ENCODE data around the gene CFTR. TPM values are rescaled to one million over a fixed set of nuclear protein-coding genes. Genes with fewer than 3 reads are reported as not detected.

Gene CFTR
- total and polyA plus RNA-seq, 2 of the 4 experiments (the other 2 are of a cell fraction), result 0.18 to 0.21 TPM

DNA sequence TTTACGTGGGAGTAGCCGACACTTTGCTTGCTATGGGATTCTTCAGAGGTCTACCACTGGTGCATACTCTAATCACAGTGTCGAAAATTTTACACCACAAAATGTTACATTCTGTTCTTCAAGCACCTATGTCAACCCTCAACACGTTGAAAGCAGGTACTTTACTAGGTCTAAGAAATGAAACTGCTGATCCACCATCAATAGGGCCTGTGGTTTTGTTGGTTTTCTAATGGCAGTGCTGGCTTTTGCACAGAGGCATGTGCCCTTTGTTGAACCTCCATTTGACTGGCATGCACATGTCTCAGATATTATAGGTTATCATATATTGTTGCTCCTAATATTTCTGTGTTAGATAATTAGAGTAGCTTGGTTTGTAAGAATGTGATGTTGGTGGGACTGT, 123.8 kb downstream of the CFTR start:
- Histone ChIP-seq H3K4me2 (ENCODE audit: low read depth, low read length) (no peak overlapping the region), H3K23ac (ENCODE audit: low read depth, low read length) (no peak overlapping the region)

More for the DNA sequence above, 123.8 kb downstream of the CFTR start:
- Histone ChIP-seq H2BK15ac (ENCODE audit: low read depth, low read length) (no peak overlapping the region), H3K18ac (ENCODE audit: low read depth, low read length) (no peak overlapping the region), H3K4me3 (ENCODE audit: insufficient read depth, low read depth, low read length) (no peak overlapping the region), H4K91ac (ENCODE audit: insufficient read depth, low read depth, low read length) (no peak overlapping the region), H3K4ac (ENCODE audit: low read depth, low read length) (no peak overlapping the region), H4K8ac (ENCODE audit: low read depth in 2 of 2, low read length in 2 of 2) (no peak overlapping the region), H4K5ac (ENCODE audit: low read depth, low read length) (no peak overlapping the region), H2AFZ (replicated peaks; ENCODE audit: low read length, poor library complexity) (no peak overlapping the region), H2BK20ac (ENCODE audit: low read depth, low read length) (no peak overlapping the region), H3K9me1 (ENCODE audit: insufficient read depth, low read length) (no peaks in the 10 kb centered on the region), H2AK5ac (ENCODE audit: low read depth, low read length) (no peak overlapping the region), H4K20me1 (ENCODE audit: insufficient read depth, low read length) (no peaks in the 10 kb centered on the region), H2BK5ac (ENCODE audit: low read depth, low read length, poor library complexity, severe bottlenecking) (no peak overlapping the region), H3K27me3 (ENCODE audit: control insufficient read depth, insufficient read depth, low read length) (no peaks in the 10 kb centered on the region), H3K36me3 (ENCODE audit: control insufficient read depth, insufficient read depth, low read length) (no peaks in the 10 kb centered on the region), H3K4me1 (ENCODE audit: control insufficient read depth, insufficient read depth, low read length) (peaks cover 4% of the 10 kb centered on the region; the same call in 1 of the 2 replicates), H3K9ac (ENCODE audit: low read depth, low read length) (no peak overlapping the region), H3K27ac (ENCODE audit: insufficient read depth, low read length) (no peak overlapping the region), H3K9me3 (ENCODE audit: control insufficient read depth, insufficient read depth, low read length) (no peaks in the 10 kb centered on the region), H3K14ac (replicated peaks; ENCODE audit: low read depth, low read length) (no peak overlapping the region), H2BK120ac (ENCODE audit: low read depth, low read length) (no peak overlapping the region), H3K56ac (ENCODE audit: extremely low read depth, insufficient read depth, low read length) (no peak overlapping the region), H2AK9ac (replicated peaks; ENCODE audit: low read depth, low read length, poor library complexity) (no peak overlapping the region), H3K79me1 (ENCODE audit: low read depth in 1 of 2, low read length in 2 of 2) (no peaks in the 10 kb centered on the region)
- intact Hi-C loops (cut with micrococcal nuclease), result no loop called here
- dilution Hi-C loops (cut with HindIII; ENCODE audit: low sequenced_read_pairs, unreplicated experiment), result no loop called here
- ATAC-seq (ENCODE audit: low read depth) (no peak), DNase-seq (no peak)
- BruUV-seq (replicated peaks), result no TSS peak
- ChIA-PET POLR2A (ENCODE audit: unreplicated experiment) (no interaction called here), CTCF (no interaction called here)
- 100% methylated on average over 2 of the region's 4 CpGs; no CpG with 5 or more reads in 1 of the 2 experiments for WGBS, 2 experiments (ENCODE audit: extremely low coverage in 2 of 2, insufficient read length in 1 of 2)
- TF ChIP-seq CHD1 (IDR thresholded peaks at IDR 0.05; ENCODE audit: low read depth, low read length) (no peak), RAD21 (IDR thresholded peaks at IDR 0.05; ENCODE audit: low read length) (no peak), POLR2A (IDR thresholded peaks at IDR 0.05; ENCODE audit: low read depth, low read length) (no peak), CEBPB (IDR thresholded peaks at IDR 0.05; ENCODE audit: low read depth, low read length) (no peak), MXI1 (IDR thresholded peaks at IDR 0.05; ENCODE audit: borderline replicate concordance, low read depth, low read length) (no peak), ELK1 (IDR thresholded peaks at IDR 0.05; ENCODE audit: borderline replicate concordance, low read depth, low read length) (no peak), BHLHE40 (IDR thresholded peaks at IDR 0.05; ENCODE audit: low read depth, low read length) (no peak), NFE2L2 (IDR thresholded peaks at IDR 0.05; ENCODE audit: low read depth, low read length) (no peak), SMC3 (IDR thresholded peaks at IDR 0.05; ENCODE audit: low read depth, low read length) (no peak), MAFK (IDR thresholded peaks at IDR 0.05; ENCODE audit: low read depth, low read length) (no peak), RCOR1 (IDR thresholded peaks at IDR 0.05; ENCODE audit: insufficient replicate concordance, low read length) (no peak), RFX5 (IDR thresholded peaks at IDR 0.05; ENCODE audit: low read depth, low read length) (no peak), MAZ (IDR thresholded peaks at IDR 0.05; ENCODE audit: borderline replicate concordance, low read depth, low read length) (no peak)
- TF ChIP-seq, protein P1, sequence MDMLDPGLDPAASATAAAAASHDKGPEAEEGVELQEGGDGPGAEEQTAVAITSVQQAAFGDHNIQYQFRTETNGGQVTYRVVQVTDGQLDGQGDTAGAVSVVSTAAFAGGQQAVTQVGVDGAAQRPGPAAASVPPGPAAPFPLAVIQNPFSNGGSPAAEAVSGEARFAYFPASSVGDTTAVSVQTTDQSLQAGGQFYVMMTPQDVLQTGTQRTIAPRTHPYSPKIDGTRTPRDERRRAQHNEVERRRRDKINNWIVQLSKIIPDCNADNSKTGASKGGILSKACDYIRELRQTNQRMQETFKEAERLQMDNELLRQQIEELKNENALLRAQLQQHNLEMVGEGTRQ (IDR thresholded peaks at IDR 0.05; ENCODE audit: low read depth, low read length), result no peak
- TF ChIP-seq, protein P2, sequence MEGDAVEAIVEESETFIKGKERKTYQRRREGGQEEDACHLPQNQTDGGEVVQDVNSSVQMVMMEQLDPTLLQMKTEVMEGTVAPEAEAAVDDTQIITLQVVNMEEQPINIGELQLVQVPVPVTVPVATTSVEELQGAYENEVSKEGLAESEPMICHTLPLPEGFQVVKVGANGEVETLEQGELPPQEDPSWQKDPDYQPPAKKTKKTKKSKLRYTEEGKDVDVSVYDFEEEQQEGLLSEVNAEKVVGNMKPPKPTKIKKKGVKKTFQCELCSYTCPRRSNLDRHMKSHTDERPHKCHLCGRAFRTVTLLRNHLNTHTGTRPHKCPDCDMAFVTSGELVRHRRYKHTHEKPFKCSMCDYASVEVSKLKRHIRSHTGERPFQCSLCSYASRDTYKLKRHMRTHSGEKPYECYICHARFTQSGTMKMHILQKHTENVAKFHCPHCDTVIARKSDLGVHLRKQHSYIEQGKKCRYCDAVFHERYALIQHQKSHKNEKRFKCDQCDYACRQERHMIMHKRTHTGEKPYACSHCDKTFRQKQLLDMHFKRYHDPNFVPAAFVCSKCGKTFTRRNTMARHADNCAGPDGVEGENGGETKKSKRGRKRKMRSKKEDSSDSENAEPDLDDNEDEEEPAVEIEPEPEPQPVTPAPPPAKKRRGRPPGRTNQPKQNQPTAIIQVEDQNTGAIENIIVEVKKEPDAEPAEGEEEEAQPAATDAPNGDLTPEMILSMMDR (conservative IDR thresholded peaks at IDR 0.05; ENCODE audit: low read depth, low read length), result no peak
- in situ Hi-C loops (cut with MboI; ENCODE audit: low sequenced_read_pairs), result no loop called here
